ENCODE data around the gene NUDT22. TPM values are rescaled to one million over a fixed set of nuclear protein-coding genes. Genes with fewer than 3 reads are reported as not detected.

Gene NUDT22
- total RNA-seq, 4 donors from 2014 or later = 36.8 to 53.7 (median 45.8) TPM

DNA sequence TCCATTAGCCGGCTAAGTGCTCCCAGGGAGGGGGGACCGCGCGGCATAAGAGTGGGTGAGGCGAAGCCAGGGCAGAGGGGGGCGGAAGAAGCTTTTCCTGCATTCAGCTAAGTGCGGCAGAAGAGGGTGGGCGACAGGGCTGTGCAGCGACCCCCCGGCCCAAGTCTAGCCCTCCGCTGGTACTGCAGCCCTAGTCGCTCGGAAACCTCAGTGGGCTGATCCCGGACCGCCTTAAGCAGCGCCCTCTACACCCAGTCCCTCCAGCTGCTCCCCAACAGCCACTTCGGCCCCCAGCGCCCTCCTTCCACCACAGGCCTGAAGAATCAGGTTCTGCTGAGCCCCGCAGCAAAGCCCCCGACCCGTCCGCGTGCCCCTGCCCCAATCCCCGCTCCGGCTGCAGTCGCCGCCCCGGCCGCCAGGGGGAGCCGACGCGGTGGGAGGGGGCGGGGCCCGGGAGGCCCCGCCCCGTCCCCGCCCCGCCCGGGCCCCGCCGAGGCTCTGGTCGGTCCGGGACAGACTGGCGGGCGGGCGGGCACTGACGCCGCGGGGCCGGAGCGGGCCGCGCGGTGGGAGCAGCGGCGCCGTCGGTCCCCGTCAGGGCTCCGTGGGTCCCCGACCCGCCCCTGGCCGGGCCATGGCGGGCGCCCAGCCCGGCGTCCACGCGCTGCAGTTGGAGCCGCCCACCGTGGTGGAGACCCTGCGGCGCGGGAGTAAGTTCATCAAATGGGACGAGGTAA, 25.1 kb downstream of the NUDT22 start, which contains the start of gene PLCB3:
Gene PLCB3, plus strand, starts transcription at position 515 of the 737 bp plus-strand sequence. Its CDS starts 120 bp downstream, at position 635.
- peaks cover 0 to 21% of the 10 kb centered on the region in 2 donors for H3K36me3 ChIP-seq
- H3K27me3 ChIP-seq = no peaks in the 10 kb centered on the region
- TF ChIP-seq EP300 (IDR thresholded peaks at IDR 0.05) (no peak), POLR2A (IDR thresholded peaks at IDR 0.05) (peak; percentile 58 to 61), POLR2AphosphoS5 (IDR thresholded peaks at IDR 0.05) (no peak)
- TF ChIP-seq, protein P1, sequence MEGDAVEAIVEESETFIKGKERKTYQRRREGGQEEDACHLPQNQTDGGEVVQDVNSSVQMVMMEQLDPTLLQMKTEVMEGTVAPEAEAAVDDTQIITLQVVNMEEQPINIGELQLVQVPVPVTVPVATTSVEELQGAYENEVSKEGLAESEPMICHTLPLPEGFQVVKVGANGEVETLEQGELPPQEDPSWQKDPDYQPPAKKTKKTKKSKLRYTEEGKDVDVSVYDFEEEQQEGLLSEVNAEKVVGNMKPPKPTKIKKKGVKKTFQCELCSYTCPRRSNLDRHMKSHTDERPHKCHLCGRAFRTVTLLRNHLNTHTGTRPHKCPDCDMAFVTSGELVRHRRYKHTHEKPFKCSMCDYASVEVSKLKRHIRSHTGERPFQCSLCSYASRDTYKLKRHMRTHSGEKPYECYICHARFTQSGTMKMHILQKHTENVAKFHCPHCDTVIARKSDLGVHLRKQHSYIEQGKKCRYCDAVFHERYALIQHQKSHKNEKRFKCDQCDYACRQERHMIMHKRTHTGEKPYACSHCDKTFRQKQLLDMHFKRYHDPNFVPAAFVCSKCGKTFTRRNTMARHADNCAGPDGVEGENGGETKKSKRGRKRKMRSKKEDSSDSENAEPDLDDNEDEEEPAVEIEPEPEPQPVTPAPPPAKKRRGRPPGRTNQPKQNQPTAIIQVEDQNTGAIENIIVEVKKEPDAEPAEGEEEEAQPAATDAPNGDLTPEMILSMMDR (IDR thresholded peaks at IDR 0.05) = peak in 3 of 4 experiments; percentile 86 to 89 (median 88)
- H3K9me3 ChIP-seq = no peaks in the 10 kb centered on the region
- peak; percentile 77 for ATAC-seq
- no CpG with 5 or more reads among the region's 75 CpGs for WGBS, 2 donors (ENCODE audit: low coverage in 1 of 2)
- H3K27ac ChIP-seq = peak within 1 kb of the TSS; percentile 30 to 86 (median 84)
- H3K4me3 ChIP-seq = peak within 1 kb of the TSS; percentile 80 to 93
- H3K4me1 ChIP-seq = peaks cover 0 to 51% (median 30%) of the 10 kb centered on the region in 3 donors

DNA sequence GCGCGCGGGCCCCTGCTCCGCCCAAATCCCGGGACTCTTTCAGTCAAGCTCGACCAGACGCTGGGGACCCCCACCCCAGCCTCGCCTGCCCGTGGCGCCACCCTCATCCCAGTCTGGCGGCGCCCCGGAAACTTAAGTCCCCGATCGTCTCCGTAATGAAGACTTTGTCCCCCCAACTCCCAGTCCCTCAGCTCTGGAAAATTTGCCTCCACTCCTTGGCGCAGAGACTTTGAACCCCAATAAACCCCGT, 25.6 kb downstream of the NUDT22 start:
- Histone ChIP-seq H3K4me3 (peak overlapping the region; percentile 80 to 93), H3K9me3 (no peaks in the 10 kb centered on the region), H3K36me3 (peaks cover 0 to 26% of the 10 kb centered on the region in 2 donors), H3K4me1 (peaks cover 0 to 49% (median 30%) of the 10 kb centered on the region in 3 donors), H3K27ac (peak overlapping the region; percentile 30 to 86 (median 84)), H3K27me3 (no peaks in the 10 kb centered on the region)
- WGBS, 2 donors (ENCODE audit: low coverage in 1 of 2) = 0% methylated on average over 4 to 9 of the region's 18 CpGs
- no peak for ATAC-seq
- TF ChIP-seq EP300 (IDR thresholded peaks at IDR 0.05) = no peak
- no peak for TF ChIP-seq POLR2A (IDR thresholded peaks at IDR 0.05)
- TF ChIP-seq POLR2AphosphoS5 (IDR thresholded peaks at IDR 0.05) = no peak
- TF ChIP-seq, protein P1 (IDR thresholded peaks at IDR 0.05) = no peak

DNA sequence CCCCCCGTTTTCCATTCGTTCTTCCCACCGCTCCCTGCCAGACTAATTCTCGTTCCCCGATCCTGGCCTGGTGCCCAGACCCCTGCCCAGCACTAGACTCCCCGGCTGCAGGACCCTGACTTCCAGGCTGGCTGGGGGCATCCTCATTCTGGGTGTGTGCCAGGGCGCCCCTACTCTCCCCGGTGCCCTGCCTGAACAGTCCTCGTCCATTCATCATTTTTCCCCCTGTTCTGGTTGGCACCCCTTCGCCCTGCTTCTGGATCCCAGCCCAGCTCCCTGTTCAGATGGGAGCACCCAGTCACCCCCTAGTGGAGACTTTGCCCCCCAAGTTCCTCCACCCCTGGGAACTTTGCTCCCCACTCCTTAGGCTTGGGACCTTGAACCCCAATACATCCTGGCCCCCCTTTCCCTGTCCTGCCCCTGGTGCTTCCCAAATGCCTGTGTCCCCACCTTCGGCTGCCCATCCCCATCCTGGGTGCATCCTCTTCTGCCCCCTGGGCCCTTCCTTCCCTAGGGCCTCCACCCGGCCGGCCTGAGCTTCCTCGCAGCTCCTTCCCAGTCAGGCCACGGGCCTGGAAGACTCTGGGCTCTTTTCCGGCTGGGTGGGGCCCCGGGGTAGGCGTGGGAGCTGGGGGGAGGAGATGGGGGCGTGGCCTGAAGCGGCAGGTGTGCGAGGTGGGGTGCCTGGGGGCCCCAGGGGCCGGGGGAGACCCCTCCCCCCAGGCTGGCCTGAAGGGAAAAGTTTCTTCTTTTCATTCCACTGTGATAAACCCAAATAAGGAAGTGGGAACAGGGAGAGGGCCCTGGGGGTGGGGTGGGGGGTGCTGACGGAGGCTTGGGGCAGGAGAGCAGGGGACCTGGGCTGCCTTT, 26.2 kb downstream of the NUDT22 start:
- H3K4me1 ChIP-seq = peaks cover 0 to 49% (median 30%) of the 10 kb centered on the region in 3 donors
- WGBS, 2 donors (ENCODE audit: low coverage in 1 of 2) = 0% methylated on average over 6 to 10 of the region's 23 CpGs
- H3K4me3 ChIP-seq = peak overlapping the region; percentile 80 to 93

DNA sequence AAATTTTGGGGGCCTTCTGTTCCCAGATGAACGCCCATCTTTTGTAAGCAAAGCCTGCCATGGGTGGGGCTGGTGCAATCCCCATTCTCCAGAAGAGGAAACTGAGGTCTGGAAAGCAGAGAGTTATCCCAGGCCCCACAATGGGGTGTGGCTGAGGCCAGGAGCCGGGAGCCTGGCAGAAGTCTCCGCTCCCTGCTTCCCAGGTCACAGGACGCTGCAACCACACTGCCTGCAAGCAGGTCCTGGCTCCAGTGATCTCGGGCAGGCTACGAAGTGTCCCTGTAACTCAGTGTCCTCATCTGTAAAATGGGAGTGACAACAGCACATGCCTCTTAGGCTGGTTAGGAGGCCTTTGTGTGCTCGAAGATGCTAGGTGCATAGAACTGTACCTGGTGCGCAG, 27.0 kb downstream of the NUDT22 start:
- H3K36me3 ChIP-seq = peaks cover 0 to 39% of the 10 kb centered on the region in 2 donors
- peaks cover 0 to 41% (median 25%) of the 10 kb centered on the region in 3 donors for H3K4me1 ChIP-seq
- no peaks in the 10 kb centered on the region for H3K27me3 ChIP-seq
- H3K27ac ChIP-seq = peak overlapping the region in 3 of 4 donors; percentile 57 to 86 (median 83)
- 62% methylated on average over 3 of the region's 8 CpGs; no CpG with 5 or more reads in 1 of the 2 donors for WGBS, 2 donors (ENCODE audit: low coverage in 1 of 2)
- peak overlapping the region in 1 of 2 donors; percentile 93 for H3K4me3 ChIP-seq
- no peak for ATAC-seq
- TF ChIP-seq EP300 (IDR thresholded peaks at IDR 0.05) (no peak), POLR2AphosphoS5 (IDR thresholded peaks at IDR 0.05) (no peak), POLR2A (IDR thresholded peaks at IDR 0.05) (no peak)
- TF ChIP-seq, protein P1 (IDR thresholded peaks at IDR 0.05) = no peak
- no peaks in the 10 kb centered on the region for H3K9me3 ChIP-seq

More for the DNA sequence above, 26.2 kb downstream of the NUDT22 start:
- H3K27me3 ChIP-seq = no peaks in the 10 kb centered on the region
- ATAC-seq = no peak
- TF ChIP-seq EP300 (IDR thresholded peaks at IDR 0.05) = no peak
- TF ChIP-seq, protein P1 (IDR thresholded peaks at IDR 0.05) = peak in 3 of 4 experiments; percentile 17 to 44 (median 17)
- H3K9me3 ChIP-seq = no peaks in the 10 kb centered on the region
- H3K36me3 ChIP-seq = peaks cover 0 to 31% of the 10 kb centered on the region in 2 donors
- peak overlapping the region in 3 of 4 donors; percentile 83 to 86 (median 84) for H3K27ac ChIP-seq

Data from gastroesophageal sphincter (tissue), 4 donors.